Measurements from ENCODE around the gene ARHGAP22. TPM values are rescaled to one million over a fixed set of nuclear protein-coding genes. Genes with fewer than 3 reads are reported as not detected.

Gene ARHGAP22
- total RNA-seq, 1 donor from 2014 or later, result 3.2 TPM

- no peaks in the 10 kb centered on the region for H3K36me3 ChIP-seq
- intact Hi-C loops (cut with DNase I), result no loop called here
- no peaks in the 10 kb centered on the region for H3K4me1 ChIP-seq
- TF ChIP-seq POLR2AphosphoS5 (IDR thresholded peaks at IDR 0.05; ENCODE audit: insufficient read depth in 1 of 2, low read depth in 1 of 2), result no peak
- no peak for TF ChIP-seq POLR2A (IDR thresholded peaks at IDR 0.05)
- TF ChIP-seq CTCF (IDR thresholded peaks at IDR 0.05), result no peak
- no peaks in the 10 kb centered on the region for H3K27me3 ChIP-seq
- no peak overlapping the region for H3K27ac ChIP-seq
- H3K9me3 ChIP-seq, result no peaks in the 10 kb centered on the region
- no peak overlapping the region for H3K4me3 ChIP-seq
- peak in 1 of 2 donors; percentile 37 for DNase-seq (ENCODE audit: extremely low spot score in 2 of 2)
These were observed 27.7 kb downstream of the ARHGAP22 start for GRCh38 chr10:48577158-48577557.

- no peak for DNase-seq (ENCODE audit: extremely low spot score in 2 of 2)
These were observed 28.4 kb downstream of the ARHGAP22 start for GRCh38 chr10:48576501-48576900.

GRCh38 chr10:48575901-48576300 is 29.0 kb downstream of the ARHGAP22 start:
- DNase-seq (ENCODE audit: extremely low spot score in 2 of 2), result no peak
- H3K4me1 ChIP-seq, result no peaks in the 10 kb centered on the region
- no peak overlapping the region for H3K4me3 ChIP-seq
- no peaks in the 10 kb centered on the region for H3K36me3 ChIP-seq
- H3K9me3 ChIP-seq, result no peaks in the 10 kb centered on the region
- TF ChIP-seq POLR2A (IDR thresholded peaks at IDR 0.05) (no peak), POLR2AphosphoS5 (IDR thresholded peaks at IDR 0.05; ENCODE audit: insufficient read depth in 1 of 2, low read depth in 1 of 2) (no peak), CTCF (IDR thresholded peaks at IDR 0.05) (no peak)
- H3K27ac ChIP-seq, result no peak overlapping the region
- H3K27me3 ChIP-seq, result no peaks in the 10 kb centered on the region
- intact Hi-C loops (cut with DNase I), result no loop called here

More at GRCh38 chr10:48576501-48576900, 28.4 kb downstream of the ARHGAP22 start:
- Histone ChIP-seq H3K36me3 (no peaks in the 10 kb centered on the region), H3K27me3 (no peaks in the 10 kb centered on the region), H3K4me1 (no peaks in the 10 kb centered on the region), H3K27ac (no peak overlapping the region), H3K4me3 (no peak overlapping the region), H3K9me3 (no peaks in the 10 kb centered on the region)
- TF ChIP-seq CTCF (IDR thresholded peaks at IDR 0.05), result no peak
- TF ChIP-seq POLR2AphosphoS5 (IDR thresholded peaks at IDR 0.05; ENCODE audit: insufficient read depth in 1 of 2, low read depth in 1 of 2), result no peak
- TF ChIP-seq POLR2A (IDR thresholded peaks at IDR 0.05), result no peak
- intact Hi-C loops (cut with DNase I), result no loop called here

- Histone ChIP-seq H3K9me3 (no peaks in the 10 kb centered on the region), H3K4me1 (no peaks in the 10 kb centered on the region), H3K36me3 (no peaks in the 10 kb centered on the region), H3K27me3 (no peaks in the 10 kb centered on the region), H3K27ac (no peak overlapping the region), H3K4me3 (no peak overlapping the region)
- intact Hi-C loops (cut with DNase I), result no loop called here
- DNase-seq (ENCODE audit: extremely low spot score in 2 of 2), result no peak
- TF ChIP-seq POLR2AphosphoS5 (IDR thresholded peaks at IDR 0.05; ENCODE audit: insufficient read depth in 1 of 2, low read depth in 1 of 2) (no peak), POLR2A (IDR thresholded peaks at IDR 0.05) (no peak)
These were observed 30.0 kb downstream of the ARHGAP22 start for GRCh38 chr10:48574817-48575380.

- TF ChIP-seq POLR2A (IDR thresholded peaks at IDR 0.05) (no peak), POLR2AphosphoS5 (IDR thresholded peaks at IDR 0.05; ENCODE audit: insufficient read depth in 1 of 2, low read depth in 1 of 2) (no peak), CTCF (IDR thresholded peaks at IDR 0.05) (no peak)
- no peak for DNase-seq (ENCODE audit: extremely low spot score in 2 of 2)
These were observed 30.5 kb downstream of the ARHGAP22 start for GRCh38 chr10:48574322-48574796.

More at GRCh38 chr10:48574322-48574796, 30.5 kb downstream of the ARHGAP22 start:
- Histone ChIP-seq H3K4me3 (no peak overlapping the region), H3K27me3 (no peaks in the 10 kb centered on the region), H3K9me3 (no peaks in the 10 kb centered on the region), H3K27ac (no peak overlapping the region), H3K36me3 (no peaks in the 10 kb centered on the region), H3K4me1 (no peaks in the 10 kb centered on the region)
- intact Hi-C loops (cut with DNase I), result no loop called here

Data from vagina (tissue), 2 donors.